Ammon's horn (tissue), 1 donor: ENCODE data around the gene ITIH4.

Experiments used
- DNase-seq: peaks from one replicate; pipeline ENCODE4 v3.0.0-alpha.2; 2016; ENCODE audit warnings: low spot score

ITIH4 gene

DNA sequence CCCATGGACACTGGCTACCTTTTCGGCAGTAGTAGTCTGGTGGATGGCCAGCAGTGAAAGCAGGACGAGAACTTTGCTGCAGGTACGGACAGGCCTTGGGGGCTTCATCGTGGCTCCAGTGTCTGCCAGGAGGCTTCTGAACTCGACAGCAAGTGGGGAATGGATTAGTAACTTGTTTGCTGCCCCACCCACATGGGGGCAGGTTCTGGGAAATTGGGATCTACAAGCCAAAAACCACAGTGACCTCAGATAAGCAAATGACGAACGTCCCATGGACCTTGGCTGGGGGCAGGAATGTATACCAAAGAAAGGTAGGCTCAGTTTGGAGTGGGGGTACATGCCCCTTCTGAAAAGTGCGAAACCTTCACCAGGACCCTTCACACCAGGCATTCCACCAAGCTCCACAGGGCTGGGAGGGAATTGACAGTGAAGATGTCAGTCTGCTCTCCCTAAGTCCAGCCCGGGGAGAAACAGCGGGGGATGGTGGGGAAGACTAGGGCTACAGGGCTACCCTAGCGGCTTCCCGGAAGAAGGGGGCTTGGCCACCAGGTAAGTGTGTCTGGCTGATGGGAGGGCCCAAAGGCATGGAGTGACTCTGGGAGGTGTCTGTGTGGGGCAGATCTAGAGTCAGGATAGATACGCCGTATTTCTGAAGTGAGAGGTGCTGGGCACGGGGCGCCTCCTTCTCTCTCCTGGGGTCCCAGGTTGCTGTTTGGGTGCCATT lies at the start of gene ITIH4:
ITIH4 (minus strand) TSS at position 138 of the 724 bp plus-strand sequence; CDS start at position 108, 30 bp downstream.
- DNase-seq = no peak

DNA sequence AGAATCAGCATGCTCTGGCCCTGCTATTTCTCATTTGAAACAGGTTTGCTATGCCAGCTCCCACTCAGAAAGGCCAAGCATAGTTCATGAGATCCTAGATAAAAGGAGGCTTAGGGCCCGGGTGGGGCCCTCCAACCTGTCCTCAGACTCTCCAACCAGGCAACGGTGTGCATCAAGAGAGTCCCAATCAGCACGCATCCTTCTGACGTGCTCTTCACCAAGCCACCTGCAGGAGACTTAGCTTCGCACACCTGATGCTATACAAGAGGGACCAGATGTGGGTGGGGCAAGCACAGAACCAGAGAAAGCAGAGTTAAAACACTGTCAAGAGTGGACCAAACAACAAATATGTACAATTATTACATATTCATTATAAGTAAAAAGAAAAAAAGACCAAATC lies 49.6 kb upstream of the ITIH4 start:
- no peak for DNase-seq

DNA sequence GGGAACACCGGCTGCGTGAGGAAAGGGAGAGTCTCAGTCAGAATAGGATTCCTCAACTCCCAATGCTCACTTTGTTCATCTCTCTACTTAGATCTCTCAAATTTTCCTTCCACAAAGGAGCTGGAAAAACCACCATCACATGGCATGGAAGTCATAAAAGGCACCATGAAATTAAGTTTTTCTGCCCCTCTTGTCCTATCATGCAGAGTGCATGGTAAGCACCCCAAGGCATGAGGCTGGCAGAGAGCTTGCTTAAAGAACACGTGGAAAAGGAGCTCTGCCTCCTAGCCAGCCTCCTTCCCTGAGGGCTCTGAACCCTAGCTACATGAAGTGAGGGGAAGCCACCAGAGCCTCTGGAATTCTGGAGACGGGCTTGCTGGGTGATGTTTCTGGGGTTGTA lies 49.1 kb upstream of the ITIH4 start:
- DNase-seq = no peak

DNA sequence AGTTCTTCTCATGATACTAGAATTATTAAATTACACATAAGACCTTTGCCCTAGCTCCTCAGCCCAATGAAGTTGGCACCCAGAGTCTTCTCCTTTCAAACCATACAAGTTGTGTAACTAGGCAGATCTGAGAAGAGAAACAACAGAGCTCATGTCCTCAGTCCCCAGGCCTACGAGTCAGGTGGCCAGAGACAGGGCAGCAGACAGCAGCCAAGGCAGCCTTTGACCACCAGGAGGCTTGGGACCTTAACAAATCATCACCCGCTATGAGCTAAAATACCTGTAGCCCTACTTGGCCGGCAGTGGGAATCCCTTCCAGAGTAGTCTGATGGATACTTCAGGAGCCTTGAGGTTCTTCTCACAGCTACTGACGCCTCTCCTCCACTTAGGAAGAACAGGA lies 48.6 kb upstream of the ITIH4 start:
- no peak for DNase-seq

DNA sequence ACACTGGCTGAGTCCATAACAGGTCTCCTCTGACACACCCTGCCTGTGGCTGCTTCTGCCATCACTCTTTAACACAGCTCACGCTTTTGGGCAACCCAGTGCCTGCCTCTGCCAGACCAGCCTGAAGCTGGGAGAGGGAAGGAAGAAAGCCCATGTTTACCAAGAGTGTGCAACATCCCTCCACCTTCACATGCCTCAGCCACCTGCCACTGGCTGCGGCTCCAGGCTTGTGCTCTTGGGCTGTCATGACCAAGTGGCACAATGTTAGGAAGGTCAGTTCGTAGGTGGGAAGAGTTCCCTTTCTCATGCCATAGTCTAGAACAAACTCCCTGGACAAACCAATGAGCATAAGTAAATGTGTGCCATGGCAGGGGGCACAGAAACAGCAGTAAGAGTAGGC lies 46.6 kb upstream of the ITIH4 start:
- no peak for DNase-seq

DNA sequence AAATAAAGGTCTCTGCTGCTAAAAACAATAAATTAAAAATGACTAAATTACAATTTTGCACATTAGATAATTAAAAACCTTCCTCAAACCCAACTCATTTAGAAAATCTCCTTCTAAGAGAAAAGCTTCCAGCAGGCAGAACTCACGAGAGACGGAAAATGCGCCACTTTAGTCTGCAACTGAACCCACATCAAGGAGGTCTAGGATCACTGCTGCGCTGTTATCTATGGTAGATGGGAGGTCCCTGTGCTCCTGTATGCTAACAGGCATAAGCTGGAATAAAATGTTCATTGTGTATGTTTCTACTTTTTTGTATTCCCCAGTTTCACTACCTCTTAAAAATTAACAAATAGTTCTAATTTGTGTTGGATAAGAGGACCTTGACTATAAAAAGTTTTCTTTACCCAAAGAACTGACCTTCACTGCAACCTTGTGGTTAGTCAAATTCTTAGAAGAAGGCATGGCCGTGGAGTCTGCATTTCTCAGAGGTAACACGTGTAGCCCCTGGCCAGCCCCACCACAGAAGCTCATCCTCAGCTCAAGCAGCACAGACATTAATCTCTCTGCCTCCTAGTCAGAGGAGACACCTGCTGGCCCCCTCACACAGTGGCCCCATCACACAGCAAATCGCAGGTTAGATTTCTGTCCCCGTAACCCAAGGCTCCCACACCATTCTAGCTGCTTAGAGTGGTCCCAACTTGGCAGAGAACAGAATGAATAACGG lies 44.6 kb upstream of the ITIH4 start:
- no peak for DNase-seq

DNA sequence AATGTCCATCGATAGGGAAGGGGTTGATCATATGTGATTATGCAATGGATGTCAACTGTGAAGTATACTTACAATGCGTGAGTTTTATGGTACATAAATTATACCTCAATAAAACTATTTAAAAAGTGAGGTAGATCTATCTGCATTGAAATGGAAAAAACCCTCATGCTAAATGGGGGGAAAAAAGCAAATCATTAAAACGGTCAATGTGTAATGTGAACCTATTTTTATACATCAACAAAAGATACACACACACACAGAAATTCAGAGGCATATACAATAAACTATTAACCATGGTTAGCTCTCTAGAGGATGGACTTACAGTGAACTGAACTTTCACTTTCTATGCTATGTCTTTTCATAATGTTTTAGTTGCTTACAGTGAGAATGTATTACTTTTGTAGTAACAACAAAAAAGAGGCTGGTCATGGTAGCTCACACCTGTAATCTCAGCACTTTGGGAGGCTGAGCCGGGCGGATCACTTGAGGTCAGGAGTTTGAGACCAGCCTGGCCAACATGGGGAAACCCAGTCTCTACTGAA lies 43.8 kb upstream of the ITIH4 start:
- DNase-seq = no peak

DNA sequence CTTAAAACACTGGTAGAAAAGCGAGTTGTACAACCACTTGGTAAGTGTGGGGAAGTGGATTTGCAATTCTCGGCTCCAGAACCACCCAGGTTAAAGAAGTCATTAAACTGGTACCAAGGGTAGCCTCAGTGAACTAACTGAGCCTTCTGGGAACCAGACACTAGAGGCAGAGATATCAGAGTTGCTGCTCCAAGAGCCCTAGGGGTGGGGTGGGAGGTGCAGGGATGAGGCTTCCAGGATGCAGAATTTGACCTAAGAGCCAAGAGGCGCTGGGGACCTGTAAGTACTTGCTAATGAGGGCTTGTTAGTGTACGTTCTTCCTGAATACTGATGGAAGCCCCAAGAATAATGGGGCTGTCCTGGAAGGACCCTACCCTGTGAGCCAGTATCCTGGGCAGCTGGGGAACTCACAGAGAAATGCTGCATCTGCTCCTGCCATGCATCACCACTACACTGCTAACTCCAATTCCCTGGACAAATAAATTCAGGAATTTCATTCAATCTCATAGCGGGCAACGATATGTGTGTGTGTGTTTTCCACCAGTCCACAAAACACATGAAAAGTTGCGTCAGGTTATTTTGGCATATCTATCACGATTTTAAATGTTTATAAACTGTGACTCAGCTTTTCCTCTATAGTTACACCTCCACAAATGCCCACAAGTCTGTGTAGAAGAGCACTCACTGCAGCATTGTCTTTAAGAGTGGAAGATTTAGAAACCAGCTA lies 43.1 kb upstream of the ITIH4 start:
- DNase-seq = no peak

DNA sequence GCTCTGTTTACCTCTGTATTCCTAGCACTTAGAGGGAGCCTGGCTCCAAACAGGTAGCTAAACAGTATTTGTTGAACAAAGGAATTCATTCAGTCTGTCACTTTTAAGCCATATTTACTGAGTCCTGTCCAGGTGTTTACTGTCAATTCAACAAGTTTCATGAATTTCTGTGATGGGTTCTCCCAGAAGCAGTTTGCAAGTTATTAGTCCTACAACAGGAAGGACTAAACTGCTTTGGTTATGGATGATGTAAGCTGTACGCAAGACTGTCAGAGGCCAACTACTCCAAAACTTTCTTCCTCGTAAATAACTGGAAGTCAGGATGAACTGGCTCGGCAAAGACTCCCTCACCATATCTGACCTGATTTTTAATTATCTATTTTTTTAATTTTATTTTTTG lies 41.8 kb upstream of the ITIH4 start:
- DNase-seq = no peak

DNA sequence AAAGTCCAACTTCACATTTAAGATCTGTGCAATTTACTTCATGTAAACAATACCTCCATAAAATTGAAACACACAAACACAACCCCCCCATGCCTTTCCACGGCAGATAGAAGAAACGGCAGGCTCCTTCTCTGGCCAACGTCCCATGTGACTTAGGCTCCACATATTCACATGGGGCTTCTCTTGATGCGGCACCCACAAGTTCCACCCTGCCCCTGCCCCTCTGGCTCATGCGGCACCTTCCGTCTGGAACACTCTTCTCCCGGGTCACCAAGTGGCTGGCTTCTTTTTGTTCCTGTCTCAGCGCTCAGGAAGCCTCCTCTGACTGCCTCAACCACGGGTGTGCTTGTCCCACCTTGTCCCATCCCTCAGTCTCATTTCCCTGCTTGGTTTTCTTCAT lies 41.3 kb upstream of the ITIH4 start:
- DNase-seq = no peak

DNA sequence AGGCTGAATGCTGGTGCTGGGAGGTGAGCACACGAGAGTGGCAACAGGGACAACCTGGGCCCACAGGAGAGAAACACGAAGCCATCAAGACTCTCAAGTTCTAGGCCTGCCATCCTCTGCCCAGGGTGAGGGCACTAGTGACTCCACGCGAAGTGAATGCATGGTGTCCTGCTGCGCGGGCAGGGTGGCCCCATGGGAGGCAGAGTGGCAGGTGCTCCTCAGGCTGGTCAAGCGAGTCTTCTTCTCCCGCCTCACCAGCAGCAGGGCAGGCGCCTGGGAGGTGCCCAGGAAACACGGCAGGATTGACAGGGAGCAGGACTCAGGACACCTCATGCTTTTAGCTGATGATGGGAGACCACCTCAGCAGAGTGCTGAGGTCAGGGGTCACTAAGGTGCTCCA lies 40.0 kb upstream of the ITIH4 start:
- no peak for DNase-seq

DNA sequence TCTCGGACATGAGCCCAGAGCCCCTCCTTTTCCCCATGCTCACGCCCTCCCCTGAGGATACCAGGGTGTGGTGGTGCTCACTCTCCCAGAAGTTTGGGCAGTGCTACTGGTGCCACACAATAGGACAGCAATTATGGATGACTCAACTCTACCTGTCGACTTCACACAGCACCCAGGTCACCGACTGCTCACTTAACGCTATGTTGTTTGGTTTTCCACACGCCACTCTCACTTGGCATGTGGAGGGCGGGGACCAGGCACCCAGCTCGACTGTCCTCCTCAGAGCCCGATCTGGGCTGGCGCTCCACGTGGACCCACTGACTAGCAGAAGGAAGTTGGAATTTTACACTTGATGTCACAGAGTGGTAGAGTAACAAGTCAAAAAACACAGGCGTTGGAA lies 36.0 kb upstream of the ITIH4 start:
- DNase-seq = no peak

DNA sequence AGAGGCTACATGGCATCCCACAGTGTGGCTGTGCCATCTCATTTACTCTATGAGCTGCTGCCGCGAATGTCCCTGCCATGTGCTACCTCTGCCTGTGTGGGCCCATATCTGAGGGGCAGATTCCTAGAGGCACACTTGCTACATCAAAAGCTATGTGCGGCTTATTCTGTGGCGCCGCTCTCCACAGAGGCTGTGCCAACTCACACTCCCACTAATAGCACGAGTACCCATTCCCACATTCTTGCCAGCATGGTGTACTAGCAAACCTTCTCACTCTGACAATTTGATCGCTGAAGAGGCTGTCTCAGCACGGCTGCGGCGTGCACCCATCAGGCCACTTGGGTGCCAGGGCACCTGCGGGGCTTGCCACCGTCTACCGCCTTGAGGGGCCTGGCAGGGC lies 35.5 kb upstream of the ITIH4 start:
- DNase-seq = peak; percentile 74

DNA sequence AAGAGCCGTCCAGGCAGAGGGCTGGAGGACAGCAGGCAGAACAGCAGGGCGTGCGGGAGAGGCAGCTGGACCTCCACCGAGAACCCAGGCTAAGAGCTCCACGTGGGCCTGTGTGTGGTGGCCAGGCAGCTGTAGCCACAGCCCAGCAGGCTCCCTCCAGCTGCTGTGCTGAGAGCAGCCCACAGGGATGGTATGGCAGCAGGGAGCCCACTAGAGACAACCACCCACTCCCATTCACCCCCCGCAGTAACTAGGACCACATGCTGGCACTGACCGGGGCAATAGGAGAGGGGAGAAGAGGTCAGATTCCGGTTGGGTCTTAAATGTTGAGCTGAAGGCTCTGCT lies 29.9 kb upstream of the ITIH4 start:
- DNase-seq = no peak

DNA sequence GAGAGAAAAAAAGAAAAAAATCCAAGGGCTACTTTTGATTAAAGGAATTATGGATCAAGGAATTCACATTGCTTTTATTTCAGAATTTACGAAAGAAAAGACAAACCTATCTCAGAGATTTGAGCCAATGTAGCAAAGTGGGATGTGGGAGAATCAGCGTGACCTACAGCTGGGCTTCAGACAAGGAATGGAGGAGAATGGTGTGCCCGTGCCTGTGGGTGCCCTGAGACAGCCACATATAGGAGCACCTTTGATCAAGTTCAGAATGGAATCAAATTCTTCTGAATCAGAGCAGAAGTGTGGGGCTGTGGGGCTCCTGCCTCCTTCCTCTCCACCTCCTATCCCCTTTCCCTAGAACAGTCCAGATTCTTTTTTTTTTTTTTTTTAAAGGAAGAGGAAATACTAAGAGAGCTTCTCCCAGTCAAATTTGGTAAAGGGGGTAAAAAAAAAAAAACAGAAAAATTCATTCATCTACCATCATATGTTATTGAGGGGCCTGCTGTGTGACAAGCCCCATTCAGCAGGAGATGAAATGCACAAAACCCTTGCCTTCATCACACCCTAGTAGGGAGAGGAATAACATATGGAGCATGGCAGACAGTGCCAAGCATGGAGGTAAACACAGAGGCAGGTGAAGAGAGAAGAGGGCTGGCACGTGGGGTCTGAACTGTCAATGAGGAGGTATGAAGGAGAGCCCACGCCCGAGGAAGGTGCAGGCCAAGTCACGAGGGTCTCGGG lies 29.4 kb upstream of the ITIH4 start:
- DNase-seq = no peak

DNA sequence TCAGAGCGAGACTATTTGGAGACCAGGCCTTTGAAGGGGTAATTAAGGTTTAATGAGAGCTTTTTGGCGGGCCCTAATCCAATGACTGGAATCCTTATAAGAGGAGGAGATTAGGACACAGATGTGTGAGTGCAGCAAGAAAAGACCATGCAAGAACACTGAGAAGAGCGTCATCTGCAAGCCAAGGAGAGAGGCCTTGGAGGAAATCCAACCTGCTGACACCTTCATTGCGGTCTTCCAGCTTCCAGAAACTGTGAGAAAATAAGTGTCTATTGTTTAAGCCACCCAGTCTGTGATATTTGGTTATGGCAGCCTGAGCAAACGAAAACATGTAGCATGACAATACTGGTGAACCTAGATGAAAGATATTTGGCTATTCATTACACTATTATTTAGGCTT lies 27.4 kb upstream of the ITIH4 start:
- DNase-seq = no peak

DNA sequence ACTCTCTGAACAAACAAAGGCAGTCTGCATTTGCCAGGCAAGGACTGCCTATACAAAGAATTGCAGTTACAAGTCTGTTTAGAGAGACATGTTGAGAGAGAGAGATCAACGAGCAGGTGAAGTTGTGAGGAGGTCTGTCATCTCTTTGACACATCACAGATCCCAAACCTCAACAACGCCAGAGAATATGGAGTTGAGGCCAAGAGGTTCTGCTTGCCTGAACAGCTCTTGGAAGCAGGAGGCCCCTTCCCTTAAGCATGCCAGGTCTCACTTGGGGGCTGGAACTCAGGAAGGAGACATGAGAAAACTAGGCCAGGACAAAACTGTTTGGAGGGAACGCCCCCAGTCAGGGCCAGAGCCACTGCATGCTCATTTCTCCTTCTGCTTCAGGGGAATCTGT lies 26.7 kb upstream of the ITIH4 start:
- no peak for DNase-seq

DNA sequence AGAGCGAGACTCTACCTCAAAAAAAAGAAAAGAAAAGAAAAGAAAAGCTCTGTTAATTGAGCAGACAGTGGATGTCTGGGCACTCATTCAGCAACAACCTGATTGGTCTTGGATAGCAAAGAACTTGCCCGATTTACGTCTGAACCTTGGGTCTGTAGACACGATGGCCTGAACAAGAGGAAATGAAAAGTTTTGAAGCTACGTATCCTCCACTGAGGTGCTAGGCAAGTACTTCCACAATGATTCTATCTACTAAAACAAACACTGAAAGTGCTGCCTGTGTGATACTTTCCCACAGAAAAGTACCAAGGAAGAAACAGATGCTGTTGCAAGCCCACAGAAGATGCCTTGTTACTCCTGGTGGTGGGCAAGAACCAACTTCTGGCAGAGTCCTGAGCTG lies 26.2 kb upstream of the ITIH4 start:
- DNase-seq = no peak

DNA sequence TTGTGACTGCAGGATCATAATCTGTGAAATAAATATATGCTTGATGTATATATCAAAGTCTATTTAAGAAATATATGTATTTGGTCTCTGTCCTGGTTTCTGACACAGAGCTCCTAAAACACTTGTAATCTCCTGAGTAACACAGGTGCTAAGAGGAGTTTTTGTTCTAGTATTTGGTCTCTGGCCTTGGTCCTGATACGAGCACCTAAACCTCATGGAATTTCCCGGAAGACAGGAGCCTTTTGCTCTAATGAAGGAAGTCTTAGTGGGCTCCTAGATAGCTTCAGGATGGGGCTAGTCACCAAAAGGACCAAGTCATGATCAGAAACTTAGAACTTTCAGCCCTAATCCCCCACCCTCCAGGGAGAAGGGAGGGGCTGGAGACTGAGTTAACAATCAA lies 23.5 kb upstream of the ITIH4 start:
- DNase-seq = no peak

DNA sequence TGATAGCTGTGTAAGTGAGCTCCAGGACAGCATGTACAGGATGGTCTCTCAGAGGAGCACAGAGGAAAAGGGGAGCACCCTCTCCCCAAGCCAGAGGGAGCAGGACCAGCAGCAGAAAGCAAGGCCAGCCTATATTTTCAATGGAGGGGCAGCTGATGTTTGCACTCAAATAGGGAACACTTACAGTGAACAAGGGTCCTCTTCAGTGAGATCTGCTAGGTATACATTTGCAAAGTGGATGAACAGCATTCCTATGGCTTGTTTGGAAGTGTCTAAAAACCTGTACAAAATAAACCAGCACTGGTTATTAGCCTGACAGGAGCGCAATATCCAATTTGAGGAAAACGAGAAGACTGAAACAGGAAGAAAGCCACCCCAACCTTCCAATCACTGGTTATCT lies 21.9 kb upstream of the ITIH4 start:
- no peak for DNase-seq

DNA sequence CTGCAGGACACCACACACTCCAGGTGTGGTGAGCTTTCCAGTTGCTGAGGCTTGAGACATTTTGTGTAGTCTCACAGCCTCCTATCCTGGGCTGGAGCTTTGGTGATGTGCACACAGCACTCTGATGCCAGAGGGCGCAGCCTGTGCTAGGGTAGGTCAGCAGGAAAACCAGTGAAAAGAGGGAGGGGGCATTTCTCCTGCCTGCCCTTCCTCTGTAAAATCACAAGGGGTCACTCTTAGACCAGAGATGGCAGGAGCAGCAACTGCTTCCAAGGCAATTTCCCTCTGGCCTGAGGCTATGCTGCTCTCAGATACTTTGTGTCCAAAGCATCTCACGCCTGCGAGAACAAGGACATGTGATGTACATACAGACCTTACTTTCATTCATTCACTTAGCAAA lies 20.9 kb upstream of the ITIH4 start:
- peak; percentile 64 for DNase-seq

DNA sequence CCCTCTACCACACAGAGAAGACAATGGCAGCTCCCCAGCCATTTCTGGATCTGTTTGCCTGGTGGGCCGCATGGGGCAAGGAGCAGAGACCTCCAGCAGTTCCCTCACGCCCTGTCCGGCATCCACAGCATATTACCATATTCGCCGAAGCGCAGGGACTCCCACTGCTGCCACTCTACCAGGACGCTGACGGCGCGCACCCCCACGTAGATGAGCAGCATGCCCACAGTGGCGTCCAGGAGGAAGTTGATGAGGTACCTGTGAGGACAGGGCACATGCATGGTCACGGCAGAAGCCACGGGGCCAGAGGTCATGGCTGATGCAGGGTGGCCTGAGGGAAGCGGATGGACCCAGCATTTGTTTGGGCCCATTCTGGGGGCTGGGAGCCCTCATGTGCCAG lies 19.2 kb upstream of the ITIH4 start:
- DNase-seq = no peak
